K562 treated with DMSO at 1 percent for 24 hours (cell line): ENCODE results near the gene RNASEH2C. TPM values are rescaled to one million over a fixed set of nuclear protein-coding genes. Genes with fewer than 3 reads are reported as not detected.

Source experiments
- total RNA-seq: library from RNA; unstranded; fragments of 300-600 nt; gene quantifications from 2 replicates; pipeline ENCODE4 v1.2.3, GENCODE V29; 2022; ENCODE audit warnings: low read depth; ENCODE audit not compliant: insufficient read depth

Gene RNASEH2C
- total RNA-seq: 50.7 and 64.2 TPM in 2 replicates

DNA sequence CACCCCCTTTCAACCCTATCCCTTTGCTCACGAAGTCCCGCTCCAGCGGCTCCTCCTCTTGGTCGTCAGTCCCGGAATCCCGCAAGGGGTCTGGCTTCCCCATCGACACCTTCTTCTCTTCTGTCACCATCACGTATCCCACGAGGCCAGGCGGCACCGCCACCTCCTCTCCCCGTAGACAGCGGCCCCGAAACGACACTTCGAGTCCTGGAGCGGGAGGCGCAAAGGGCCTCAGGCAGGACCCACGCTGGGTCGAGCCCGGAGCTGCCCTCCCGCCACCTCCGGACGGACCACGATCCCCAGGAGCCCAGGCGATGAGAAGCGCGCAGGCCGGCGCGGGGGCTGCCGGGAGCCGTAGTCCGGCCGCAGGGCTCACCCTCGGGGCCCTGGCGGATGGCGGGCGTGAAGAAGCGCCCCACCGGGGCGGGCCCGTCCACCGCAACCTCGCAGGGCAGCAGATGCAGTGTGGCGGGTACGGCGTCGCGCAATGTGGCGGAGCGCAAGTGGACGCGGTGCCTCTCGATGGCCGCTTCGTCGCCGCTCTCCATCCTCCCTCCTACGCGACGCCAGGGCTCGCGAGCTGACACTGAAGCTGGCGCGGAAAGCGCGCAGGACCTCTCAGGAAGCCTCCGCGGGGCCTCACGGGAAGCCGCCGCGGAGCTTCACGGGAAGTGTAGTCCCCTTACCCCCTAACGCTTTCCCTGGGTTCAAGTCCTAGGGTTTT lies at the start of gene RNASEH2C:
TSS of gene RNASEH2C (minus strand) at position 588 of the 724 bp plus-strand sequence. CDS start at position 548, 40 bp downstream.

DNA sequence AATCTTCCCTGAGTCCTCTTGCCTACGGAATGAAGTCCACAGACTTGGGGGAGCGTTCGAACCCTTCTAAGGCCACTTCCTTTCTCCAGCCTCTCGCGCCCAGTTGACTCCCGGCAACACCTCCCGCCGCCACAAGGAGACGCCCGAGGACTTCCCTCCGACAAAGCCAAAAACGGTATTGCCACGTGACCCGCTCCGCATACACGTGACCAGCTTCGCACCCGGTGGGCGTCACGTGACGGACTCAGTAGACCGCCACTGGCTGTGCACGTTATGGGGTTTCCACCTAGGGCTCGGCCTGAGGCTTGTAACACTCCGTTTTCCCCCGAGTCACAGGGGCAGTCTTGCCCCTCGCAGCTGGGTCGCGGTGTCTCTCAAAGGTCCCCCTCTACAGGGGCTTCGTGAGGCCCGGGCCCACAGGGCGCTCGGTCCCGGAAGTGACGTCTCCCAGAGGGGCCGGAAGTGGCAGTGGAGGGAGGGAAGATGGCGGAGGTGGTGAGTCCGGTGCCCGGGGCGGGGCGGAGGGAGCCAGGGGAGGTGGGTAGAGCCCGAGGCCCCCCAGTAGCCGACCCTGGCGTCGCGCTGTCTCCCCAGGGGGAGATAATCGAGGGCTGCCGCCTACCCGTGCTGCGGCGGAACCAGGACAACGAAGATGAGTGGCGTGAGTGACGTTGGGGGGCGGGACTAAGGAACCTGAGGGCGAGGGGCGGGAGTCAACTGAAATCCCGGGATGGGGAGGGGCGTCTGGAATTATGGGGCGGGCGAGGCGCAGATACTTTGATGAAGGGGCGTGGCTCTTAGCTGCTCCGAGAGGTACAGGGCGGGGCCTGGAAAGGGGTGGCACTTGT lies 8.6 kb downstream of the RNASEH2C start, which contains the start of gene KAT5:
TSS of gene KAT5 (plus strand) at position 468 of the 848 bp plus-strand sequence. CDS start at position 484, 16 bp downstream.

Other genes with a start within 250 kb of the RNASEH2C start
- gene MALAT1, start 221.8 kb downstream of the RNASEH2C start, total RNA-seq: 92.6 and 97.2 TPM in 2 replicates
- gene SCYL1, start 195.7 kb downstream of the RNASEH2C start, total RNA-seq: 135 and 143 TPM in 2 replicates
- gene LTBP3, start 162.4 kb downstream of the RNASEH2C start, total RNA-seq: 42.3 and 45.8 TPM in 2 replicates
- gene ZNRD2, start 150.3 kb downstream of the RNASEH2C start, total RNA-seq: 65.6 and 76.3 TPM in 2 replicates
- 140 and 142 TPM in 2 replicates for gene FAM89B, start 148.3 kb downstream of the RNASEH2C start, total RNA-seq
- gene EHBP1L1, start 144.7 kb downstream of the RNASEH2C start, total RNA-seq: 83.0 and 84.8 TPM in 2 replicates
- 4.0 and 4.8 TPM in 2 replicates for gene KCNK7, start 125.0 kb downstream of the RNASEH2C start, total RNA-seq
- 93.2 and 97.7 TPM in 2 replicates for gene MAP3K11, start 106.6 kb downstream of the RNASEH2C start, total RNA-seq
- gene PCNX3, start 105.0 kb downstream of the RNASEH2C start, total RNA-seq: 52.3 and 54.3 TPM in 2 replicates
- 99.8 and 104 TPM in 2 replicates for gene SIPA1, start 82.7 kb downstream of the RNASEH2C start, total RNA-seq
- gene RELA, start 57.9 kb downstream of the RNASEH2C start, total RNA-seq: 76.3 and 79.5 TPM in 2 replicates
- 50.5 and 58.6 TPM in 2 replicates for gene KAT5, start 8.5 kb downstream of the RNASEH2C start, total RNA-seq
- gene AP5B1, start 60.2 kb upstream of the RNASEH2C start, total RNA-seq: 43.7 and 44.6 TPM in 2 replicates
- not detected in 2 replicates for gene OVOL1, start 66.3 kb upstream of the RNASEH2C start, total RNA-seq
- not detected in 2 replicates for gene SNX32, start 113.2 kb upstream of the RNASEH2C start, total RNA-seq
- gene CFL1, start 137.4 kb upstream of the RNASEH2C start, total RNA-seq: 749 and 768 TPM in 2 replicates
- 72.4 and 88.2 TPM in 2 replicates for gene MUS81, start 139.6 kb upstream of the RNASEH2C start, total RNA-seq
- 0.50 and 1.1 TPM in 2 replicates for gene EFEMP2, start 152.0 kb upstream of the RNASEH2C start, total RNA-seq
- gene CTSW, start 159.0 kb upstream of the RNASEH2C start, total RNA-seq: not detected in 2 replicates
- 68.1 and 94.2 TPM in 2 replicates for gene FIBP, start 167.7 kb upstream of the RNASEH2C start, total RNA-seq
- 76.5 and 77.6 TPM in 2 replicates for gene CCDC85B, start 169.9 kb upstream of the RNASEH2C start, total RNA-seq
- gene FOSL1, start 179.6 kb upstream of the RNASEH2C start, total RNA-seq: 5.8 and 9.9 TPM in 2 replicates
- gene C11orf68, start 198.3 kb upstream of the RNASEH2C start, total RNA-seq: 62.0 and 63.2 TPM in 2 replicates
- gene DRAP1, start 198.6 kb upstream of the RNASEH2C start, total RNA-seq: 163 and 177 TPM in 2 replicates
- not detected in 2 replicates for gene TSGA10IP, start 224.7 kb upstream of the RNASEH2C start, total RNA-seq
- 78.9 and 80.3 TPM in 2 replicates for gene SART1, start 240.9 kb upstream of the RNASEH2C start, total RNA-seq